ENCODE results near the gene RHOH.

Gene RHOH

GRCh38 chr4:40190019-40190418, 6.8 kb upstream of the RHOH start:
- no peak for DNase-seq (ENCODE audit: low spot score)

DNA sequence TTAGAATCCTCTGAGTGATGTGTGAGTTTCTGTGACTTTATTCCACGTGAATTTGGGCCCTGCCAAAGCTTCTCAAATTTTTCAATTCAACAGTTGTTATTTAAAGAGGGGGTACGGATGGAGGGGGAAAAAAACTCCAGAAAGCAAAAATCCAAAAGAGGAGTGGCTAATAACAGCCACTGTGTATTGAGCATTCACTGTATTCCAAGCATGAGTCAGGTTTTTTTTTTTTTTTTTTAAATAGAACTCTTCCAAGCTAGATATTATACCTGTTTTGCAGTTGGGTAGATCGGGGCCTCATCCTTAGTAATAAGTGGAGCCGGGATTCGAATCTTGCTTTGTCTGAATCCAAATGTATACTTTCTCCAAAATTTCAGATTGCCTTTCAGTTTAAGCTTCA, 6.4 kb upstream of the RHOH start:
- no peak for DNase-seq (ENCODE audit: low spot score)

GRCh38 chr4:40190880-40191815, 5.7 kb upstream of the RHOH start:
- no peak for DNase-seq (ENCODE audit: low spot score)

DNA sequence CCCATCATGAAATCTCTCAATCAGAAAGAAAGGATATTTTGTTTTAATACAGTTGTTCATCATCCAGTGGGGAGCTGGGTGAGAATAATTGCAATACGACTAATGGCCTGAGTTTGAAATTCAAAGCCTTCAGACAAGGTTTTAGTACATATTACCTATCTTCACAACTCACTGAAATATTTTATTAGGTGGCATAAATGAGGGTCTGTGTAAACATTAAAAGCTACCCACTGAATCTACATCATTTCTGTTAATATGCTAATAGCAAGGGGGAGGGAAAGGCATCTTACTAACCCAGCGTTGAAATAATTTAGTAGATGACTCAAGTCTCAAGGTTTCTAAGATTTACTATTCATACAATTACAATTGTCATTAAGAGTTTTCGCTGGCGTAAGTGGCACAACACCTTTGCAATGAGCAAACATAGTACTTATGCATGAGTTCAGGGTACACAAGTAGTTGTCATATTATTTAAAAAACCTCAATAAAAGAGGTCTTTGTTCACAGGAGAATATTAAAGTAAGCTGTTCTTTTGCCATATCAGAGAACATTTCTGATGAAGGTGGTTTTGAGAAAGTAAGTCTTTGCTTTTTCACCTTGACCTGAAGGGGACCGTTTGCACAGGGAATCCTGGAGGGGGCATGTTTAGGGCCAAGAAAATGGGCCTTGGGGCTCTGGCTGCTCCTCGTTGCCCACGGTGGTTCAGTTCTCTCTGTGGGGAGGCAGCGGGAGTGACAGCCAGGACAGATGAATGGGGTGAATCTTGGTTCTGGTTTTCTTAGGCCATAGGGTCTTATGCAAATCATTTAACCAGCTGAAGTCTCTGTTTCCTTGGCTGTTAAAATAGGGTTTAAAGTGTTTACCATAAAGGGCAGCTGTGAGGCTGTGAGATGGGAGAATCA, 4.5 kb upstream of the RHOH start:
- no peak for DNase-seq (ENCODE audit: low spot score)

DNA sequence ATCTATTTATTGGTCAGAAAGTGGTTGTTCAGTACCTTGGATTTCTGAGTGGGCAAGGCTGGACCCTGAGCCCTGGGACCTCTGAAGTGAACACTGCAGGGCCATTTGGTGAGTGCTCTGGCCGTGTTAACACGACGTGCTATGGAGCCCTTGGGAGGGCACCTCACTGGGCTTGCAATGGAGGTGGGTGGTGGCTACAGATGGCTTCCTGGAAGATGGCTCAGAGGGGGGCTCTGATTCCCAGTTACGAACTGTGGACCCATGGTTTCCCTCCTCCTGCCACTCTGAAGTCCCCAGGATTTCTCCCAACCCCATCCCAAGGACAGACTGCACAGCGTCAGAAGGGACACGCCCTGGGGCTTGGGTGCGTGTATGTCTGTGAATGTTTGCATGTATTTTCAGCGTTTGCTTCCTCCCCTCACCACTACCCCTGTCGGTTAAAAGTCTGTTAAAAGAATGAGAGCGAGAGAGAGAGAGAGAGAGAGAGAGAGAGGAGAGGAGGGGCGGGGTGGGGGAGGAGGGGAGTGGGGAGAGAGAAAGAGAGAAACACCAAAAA, 3.7 kb upstream of the RHOH start:
- DNase-seq (ENCODE audit: low spot score): no peak

GRCh38 chr4:40193578-40193977, 3.3 kb upstream of the RHOH start:
- no peak for DNase-seq (ENCODE audit: low spot score)

DNA sequence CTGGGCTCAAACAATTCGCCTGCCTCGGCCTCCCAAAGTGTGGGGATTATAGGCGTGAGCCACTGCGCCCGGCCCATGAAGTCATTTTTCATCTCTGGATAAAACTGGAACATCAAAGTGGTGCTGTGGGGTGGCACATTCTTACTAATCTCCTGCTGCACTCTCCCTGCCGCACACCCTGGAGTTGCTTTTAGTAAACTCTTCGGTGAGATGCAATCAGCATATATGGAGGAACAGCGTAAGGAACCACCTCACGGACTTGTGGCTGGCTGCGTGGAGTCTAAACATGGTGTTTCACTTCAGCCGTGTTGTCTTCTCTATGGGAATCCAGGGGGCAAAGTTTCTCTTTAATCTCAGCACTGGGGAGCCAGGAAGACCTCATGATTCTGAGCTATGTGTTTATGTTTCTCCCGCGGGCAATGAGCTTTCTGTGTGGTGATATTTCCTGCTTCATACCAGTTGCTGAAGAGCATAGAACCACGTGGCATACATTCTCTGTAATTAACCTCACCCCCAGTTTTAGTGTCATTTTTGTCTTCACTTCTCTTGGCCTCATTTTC, 2.1 kb upstream of the RHOH start:
- no peak for DNase-seq (ENCODE audit: low spot score)

DNA sequence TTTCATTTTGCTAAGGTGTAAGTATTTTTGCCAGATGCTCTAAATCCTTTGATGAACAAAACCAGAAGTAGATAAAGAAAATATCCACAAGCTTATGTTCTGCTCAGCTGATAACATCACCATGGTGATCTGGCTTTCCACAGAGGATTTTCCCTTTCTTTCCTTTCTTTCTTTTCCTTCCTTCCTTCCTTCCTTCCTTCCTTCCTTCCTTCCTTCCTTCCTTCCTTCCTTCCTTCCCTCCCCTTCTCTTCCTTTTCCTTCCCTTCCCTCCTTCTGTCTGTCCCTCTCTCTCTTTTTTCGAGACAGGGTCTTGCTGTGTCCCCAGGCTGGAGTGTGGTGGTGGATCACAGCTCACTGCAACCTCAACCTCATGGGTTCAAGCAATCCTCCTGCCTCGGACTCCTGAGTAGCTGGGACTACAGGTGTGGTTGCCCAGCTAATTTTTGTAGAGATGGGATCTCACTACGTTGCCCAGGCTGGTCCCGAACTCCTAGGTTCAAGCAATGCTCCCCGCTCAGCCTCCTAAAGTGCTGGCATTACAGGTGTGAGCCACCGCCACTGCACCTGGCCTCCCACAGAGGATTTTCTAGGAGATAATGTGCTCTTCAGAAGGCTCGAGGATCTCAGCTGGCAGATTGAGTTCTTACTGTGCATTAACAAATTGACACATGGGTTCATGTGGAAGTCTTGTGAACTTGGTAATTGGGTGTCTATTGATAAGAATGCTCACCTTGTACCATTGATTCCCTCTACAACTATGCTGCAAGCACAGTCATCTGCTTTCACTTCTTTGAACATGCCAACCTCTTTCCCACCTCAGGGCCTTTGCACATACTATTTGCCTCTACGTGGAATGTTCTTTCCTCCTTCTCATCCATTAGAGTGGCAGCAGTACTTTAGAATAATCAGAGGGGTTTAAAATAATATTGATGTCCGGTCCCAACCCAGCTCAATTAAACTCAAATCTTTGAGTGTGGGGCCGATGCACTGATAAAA, 1.4 kb upstream of the RHOH start:
- DNase-seq (ENCODE audit: low spot score): no peak

GRCh38 chr4:40196272-40196671, 559 bp upstream of the RHOH start:
- DNase-seq (ENCODE audit: low spot score): no peak

DNA sequence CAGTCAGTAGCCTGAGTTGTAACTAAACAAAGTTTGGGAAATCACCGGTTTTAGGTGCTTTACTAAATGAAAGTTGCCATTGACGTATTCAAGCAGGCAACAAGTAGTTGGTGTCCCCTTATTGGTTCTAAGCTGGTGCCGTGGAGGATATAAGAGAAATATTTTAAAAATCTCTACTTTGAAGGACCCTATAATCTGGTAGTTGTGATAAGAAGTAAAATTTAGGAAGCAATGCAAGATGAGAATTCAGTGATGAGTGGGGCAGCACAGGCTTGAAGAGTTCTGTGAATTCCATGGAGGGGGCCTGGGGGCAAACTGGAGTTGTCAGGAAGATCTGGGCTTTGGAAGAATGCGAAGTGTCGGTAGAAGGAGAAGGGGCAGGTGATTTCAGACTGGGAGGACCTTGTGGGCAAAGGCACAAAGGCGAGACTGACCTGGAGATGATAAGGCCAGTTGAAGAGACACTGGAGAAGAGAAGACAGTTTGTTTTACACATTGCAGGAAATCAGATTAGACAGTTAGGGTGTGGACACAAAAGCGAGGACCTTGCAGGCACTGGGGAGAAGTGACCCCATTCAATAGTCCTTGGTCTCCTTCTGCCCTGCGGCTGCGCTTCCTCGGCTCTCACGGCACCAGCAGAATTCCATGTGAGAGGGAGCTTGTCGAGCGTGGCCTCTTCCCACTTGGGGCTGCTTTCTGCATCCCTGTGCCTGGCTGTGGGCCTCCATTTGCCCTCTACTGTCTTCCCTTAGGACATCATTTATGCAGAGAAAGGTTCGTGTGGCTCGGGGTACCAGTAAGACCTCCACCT, 1.3 kb downstream of the RHOH start:
- no peak for DNase-seq (ENCODE audit: low spot score)

DNA sequence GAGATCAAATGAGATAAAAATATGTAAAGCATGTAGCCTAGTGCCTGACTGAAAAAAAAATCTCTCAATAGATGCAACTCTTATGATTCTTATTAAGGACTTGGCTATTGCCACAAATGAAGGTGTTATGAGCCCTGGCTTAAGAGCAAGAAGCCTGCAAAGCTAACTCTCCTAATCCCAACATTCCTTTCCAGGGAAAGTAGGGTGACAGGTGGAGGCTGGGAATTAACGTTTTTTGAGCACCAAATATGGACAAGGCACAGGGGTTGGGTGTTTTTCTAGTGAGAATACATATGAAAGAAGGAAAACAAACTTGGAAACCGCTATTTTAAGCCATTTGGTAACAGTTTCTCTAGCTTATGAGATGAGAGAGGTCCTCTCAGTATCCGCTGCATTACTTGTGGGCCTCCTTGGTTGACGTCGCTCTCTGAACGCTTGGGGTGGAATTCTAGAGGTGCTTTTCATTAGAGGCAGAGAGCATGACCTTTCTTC, 2.4 kb downstream of the RHOH start:
- no peak for DNase-seq (ENCODE audit: low spot score)

DNA sequence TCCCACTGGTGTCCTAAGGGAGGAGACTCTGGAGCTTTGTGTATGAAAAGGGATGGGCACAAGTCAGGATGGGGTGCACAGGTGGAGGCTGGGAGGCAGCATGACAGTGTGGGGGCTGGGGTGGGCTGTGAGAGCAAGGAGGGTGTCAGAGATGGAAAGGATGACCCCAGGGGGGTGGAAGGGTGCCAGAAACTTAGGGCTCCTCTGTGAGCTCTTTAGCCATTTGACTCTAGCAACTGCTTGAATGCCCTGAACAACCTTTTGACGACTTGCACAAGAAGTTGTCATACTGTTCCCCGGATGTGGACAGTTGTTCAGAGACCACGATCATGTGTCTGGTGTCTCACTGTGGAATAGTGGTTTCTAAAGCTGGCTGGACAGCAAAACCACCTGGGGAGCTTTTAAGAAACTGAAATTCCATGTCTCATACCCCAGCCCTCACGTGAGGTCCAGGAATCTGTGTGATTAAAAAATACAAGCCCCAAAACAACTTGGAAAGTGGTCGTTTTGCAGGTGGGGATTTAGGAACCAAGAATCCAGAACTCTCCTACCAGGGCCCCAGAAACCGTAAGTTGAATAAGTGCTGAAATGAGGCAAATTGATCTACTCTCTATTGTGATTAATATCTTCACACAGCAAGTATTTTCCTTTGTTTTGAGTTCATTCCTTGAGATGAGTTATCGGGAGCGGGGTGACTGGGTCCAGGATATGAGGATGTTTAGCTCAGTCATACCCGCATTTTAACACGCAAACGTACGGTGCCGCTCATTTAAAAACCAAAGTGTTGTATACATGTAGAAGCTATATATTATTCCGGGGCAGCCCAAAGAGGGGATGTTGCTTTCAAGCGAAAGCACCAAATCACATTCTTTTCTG, 3.4 kb downstream of the RHOH start:
- no peak for DNase-seq (ENCODE audit: low spot score)

DNA sequence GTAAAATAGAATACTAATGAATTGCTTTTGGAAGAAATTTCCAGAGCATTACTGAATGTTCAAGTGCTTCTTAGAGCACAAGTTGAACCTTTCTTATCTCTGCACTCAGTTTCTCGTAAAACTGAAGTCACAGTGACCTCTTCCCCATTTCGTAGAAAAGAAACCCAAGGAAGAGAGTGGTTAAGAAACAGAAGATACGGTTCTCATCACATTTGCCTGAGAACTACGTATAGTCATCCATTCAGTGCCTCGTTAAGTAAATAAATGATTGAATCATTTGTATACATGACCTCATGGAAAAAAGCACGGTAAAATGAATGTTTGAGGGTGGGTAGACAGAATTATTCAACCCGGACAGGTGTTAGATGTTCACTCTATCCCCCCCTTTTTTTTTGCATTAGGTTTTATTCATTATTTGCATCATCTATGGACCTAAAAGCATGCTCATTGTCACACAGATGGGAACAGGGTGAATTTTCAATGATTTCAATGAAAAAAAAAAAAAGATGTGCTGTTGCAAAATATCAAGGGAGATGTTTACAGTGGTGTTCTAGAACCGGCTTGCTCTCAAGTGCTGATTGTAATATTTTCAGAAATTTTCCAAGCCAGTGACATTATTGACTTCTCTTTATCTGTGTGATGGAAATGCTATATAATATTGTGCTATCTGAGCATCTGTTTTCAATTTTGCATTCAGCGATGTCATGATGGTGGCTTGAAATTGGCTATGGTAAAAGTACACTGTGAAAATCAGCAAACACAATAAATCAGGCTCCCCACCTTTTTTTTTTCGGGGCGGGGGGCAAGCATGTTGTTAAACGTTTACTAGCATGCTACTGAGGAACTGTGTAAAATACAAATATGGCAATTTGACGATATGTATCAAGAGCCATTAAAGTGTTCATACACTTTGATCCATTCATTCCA, 4.3 kb downstream of the RHOH start:
- no peak for DNase-seq (ENCODE audit: low spot score)

- no peak for DNase-seq (ENCODE audit: low spot score)
These were observed 5.1 kb downstream of the RHOH start for GRCh38 chr4:40201898-40202297.

GRCh38 chr4:40202474-40202873, 5.6 kb downstream of the RHOH start:
- DNase-seq (ENCODE audit: low spot score): no peak

DNA sequence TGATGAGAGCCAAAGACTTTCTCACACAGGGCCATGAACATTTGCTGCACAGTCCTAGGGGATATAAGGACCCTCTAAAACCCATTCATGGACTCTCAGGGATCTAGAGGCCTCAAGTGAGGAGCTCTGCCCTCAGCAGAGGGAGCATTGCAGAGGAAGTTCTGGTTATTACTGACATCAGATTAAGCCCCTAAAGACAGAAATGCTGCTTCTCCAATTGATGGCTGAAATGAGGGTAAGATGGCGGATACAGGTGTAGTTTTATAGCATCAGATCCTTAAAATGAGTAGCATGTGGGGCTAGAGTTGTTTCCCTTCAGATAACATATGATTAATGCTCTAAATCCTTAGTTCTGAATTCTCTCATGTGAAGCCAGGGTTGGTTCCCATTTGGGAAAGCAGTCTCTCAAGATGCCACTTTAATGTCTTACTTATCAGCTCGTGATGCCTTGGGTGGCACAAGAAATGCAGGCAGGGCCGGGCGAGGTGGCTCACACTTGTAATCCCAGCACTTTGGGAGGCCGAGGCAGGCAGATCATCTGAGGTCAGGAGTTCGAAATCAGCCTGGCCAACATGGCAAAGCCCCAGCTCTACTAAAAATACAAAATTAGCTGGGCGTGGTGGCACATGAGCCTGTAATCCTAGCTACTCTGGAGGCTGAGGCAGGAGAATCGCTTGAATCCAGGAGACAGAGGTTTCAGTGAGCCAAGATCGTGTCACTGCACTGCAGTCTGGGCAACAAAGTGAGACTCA, 7.9 kb downstream of the RHOH start:
- no peak for DNase-seq (ENCODE audit: low spot score)

All from ecto neural progenitor cell (in vitro differentiated cells).